ENCODE measurements around the gene ARHGEF10L. TPM values are rescaled to one million over a fixed set of nuclear protein-coding genes. Genes with fewer than 3 reads are reported as not detected.
A peak's percentile ranks its signal among the peaks of the same experiment; 100 is the strongest.

ARHGEF10L gene
- total RNA-seq, 6 experiments from 2014 or later: 11.1 to 29.0 (median 26.7) TPM

GRCh38 chr1:17717594-17718535 is 178.4 kb downstream of the ARHGEF10L start:
- Mint-ChIP-seq H3K27ac (no peak overlapping the region), H3K9me3 (no peaks in the 10 kb centered on the region), H3K4me1 (ENCODE audit: low read depth) (peaks cover 7% of the 10 kb centered on the region), H3K4me3 (no peak overlapping the region), H3K36me3 (ENCODE audit: low read depth) (no peaks in the 10 kb centered on the region), H3K27me3 (ENCODE audit: insufficient read depth) (peaks cover 15% of the 10 kb centered on the region)
- no peak for DNase-seq
- no peak for TF ChIP-seq CTCF (IDR thresholded peaks at IDR 0.05)

- no peak for TF ChIP-seq CTCF (IDR thresholded peaks at IDR 0.05)
- Mint-ChIP-seq H3K4me3 (no peak overlapping the region), H3K9me3 (no peaks in the 10 kb centered on the region), H3K27me3 (ENCODE audit: insufficient read depth) (peaks cover 16% of the 10 kb centered on the region), H3K27ac (no peak overlapping the region), H3K36me3 (ENCODE audit: low read depth) (no peaks in the 10 kb centered on the region), H3K4me1 (ENCODE audit: low read depth) (peaks cover 7% of the 10 kb centered on the region)
- DNase-seq: peak; percentile 38
These were observed 180.4 kb downstream of the ARHGEF10L start for GRCh38 chr1:17719874-17720273.

- no peaks in the 10 kb centered on the region for H3K9me3 Mint-ChIP-seq
- no peak for DNase-seq
- H3K4me3 Mint-ChIP-seq: no peak overlapping the region
- peaks cover 7% of the 10 kb centered on the region for H3K4me1 Mint-ChIP-seq (ENCODE audit: low read depth)
- H3K27me3 Mint-ChIP-seq (ENCODE audit: insufficient read depth): peaks cover 15% of the 10 kb centered on the region
- no peak overlapping the region for H3K27ac Mint-ChIP-seq
- H3K36me3 Mint-ChIP-seq (ENCODE audit: low read depth): no peaks in the 10 kb centered on the region
- no peak for TF ChIP-seq CTCF (IDR thresholded peaks at IDR 0.05)
These were observed 181.9 kb downstream of the ARHGEF10L start for GRCh38 chr1:17721444-17721843.

- peaks cover 7% of the 10 kb centered on the region for H3K4me1 Mint-ChIP-seq (ENCODE audit: low read depth)
- H3K9me3 Mint-ChIP-seq: no peaks in the 10 kb centered on the region
- TF ChIP-seq CTCF (IDR thresholded peaks at IDR 0.05): peak; percentile 58
- H3K36me3 Mint-ChIP-seq (ENCODE audit: low read depth): no peaks in the 10 kb centered on the region
- peaks cover 13% of the 10 kb centered on the region for H3K27me3 Mint-ChIP-seq (ENCODE audit: insufficient read depth)
- H3K27ac Mint-ChIP-seq: no peak overlapping the region
- H3K4me3 Mint-ChIP-seq: no peak overlapping the region
- DNase-seq: no peak
These were observed 184.2 kb downstream of the ARHGEF10L start for GRCh38 chr1:17723684-17724083.

- Mint-ChIP-seq H3K4me1 (ENCODE audit: low read depth) (peaks cover 7% of the 10 kb centered on the region), H3K27ac (no peak overlapping the region), H3K36me3 (ENCODE audit: low read depth) (no peaks in the 10 kb centered on the region), H3K27me3 (ENCODE audit: insufficient read depth) (peaks cover 13% of the 10 kb centered on the region), H3K4me3 (no peak overlapping the region), H3K9me3 (no peaks in the 10 kb centered on the region)
- TF ChIP-seq CTCF (IDR thresholded peaks at IDR 0.05): no peak
- no peak for DNase-seq
These were observed 184.7 kb downstream of the ARHGEF10L start for GRCh38 chr1:17724150-17724549.

Measured in HFFc6 (cell line).